ENCODE results near the gene PCDH19. TPM values are rescaled to one million over a fixed set of nuclear protein-coding genes. Genes with fewer than 3 reads are reported as not detected.

Gene PCDH19
- total RNA-seq, 2 experiments from 2014 or later, result not detected

GRCh38 chrX:100353326-100353725 lies 56.7 kb downstream of the PCDH19 start:
- intact Hi-C loops (cut with micrococcal nuclease), result no loop called here
- no peaks in the 10 kb centered on the region for H3K36me3 Mint-ChIP-seq (ENCODE audit: low read depth)
- no peak overlapping the region for H3K4me3 Mint-ChIP-seq
- DNase-seq (no peak), ATAC-seq (no peak)
- no peaks in the 10 kb centered on the region for H3K27me3 Mint-ChIP-seq
- TF ChIP-seq CTCF (IDR thresholded peaks at IDR 0.05), result no peak
- H3K9me3 Mint-ChIP-seq, result no peaks in the 10 kb centered on the region
- CTCF ChIA-PET, result no interaction called here
- no peak overlapping the region for H3K27ac Mint-ChIP-seq
- POLR2A ChIA-PET, result no interaction called here
- H3K4me1 Mint-ChIP-seq (ENCODE audit: low read depth), result no peaks in the 10 kb centered on the region

GRCh38 chrX:100350704-100351489 lies 59.2 kb downstream of the PCDH19 start:
- POLR2A ChIA-PET, result no interaction called here
- Mint-ChIP-seq H3K4me3 (no peak overlapping the region), H3K36me3 (ENCODE audit: low read depth) (no peaks in the 10 kb centered on the region), H3K27me3 (no peaks in the 10 kb centered on the region), H3K4me1 (ENCODE audit: low read depth) (no peaks in the 10 kb centered on the region), H3K9me3 (no peaks in the 10 kb centered on the region), H3K27ac (no peak overlapping the region)
- ATAC-seq (no peak), DNase-seq (no peak)
- TF ChIP-seq CTCF (IDR thresholded peaks at IDR 0.05), result no peak
- intact Hi-C loops (cut with micrococcal nuclease), result no loop called here
- CTCF ChIA-PET, result no interaction called here

DNA sequence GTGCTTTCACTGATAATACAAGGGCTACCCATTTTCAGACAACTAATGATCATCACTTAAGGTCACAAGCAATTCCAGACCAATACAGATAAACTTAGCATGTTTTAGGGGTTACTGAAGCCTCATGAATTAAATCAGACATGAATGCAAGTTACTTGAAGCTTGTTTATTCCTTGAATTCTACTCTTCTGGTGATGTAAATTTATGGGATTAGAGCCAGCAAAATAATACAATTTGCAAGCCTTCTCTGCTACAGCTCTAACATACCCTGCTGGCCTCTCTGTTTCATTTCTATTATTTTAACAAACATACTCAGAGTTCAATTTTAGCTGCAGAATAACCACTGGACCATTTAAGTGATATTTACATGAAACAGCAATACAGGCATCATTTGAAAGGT lies 60.7 kb downstream of the PCDH19 start:
- POLR2A ChIA-PET, result no interaction called here
- Mint-ChIP-seq H3K9me3 (no peaks in the 10 kb centered on the region), H3K4me1 (ENCODE audit: low read depth) (no peaks in the 10 kb centered on the region), H3K36me3 (ENCODE audit: low read depth) (no peaks in the 10 kb centered on the region), H3K27ac (no peak overlapping the region), H3K4me3 (no peak overlapping the region), H3K27me3 (no peaks in the 10 kb centered on the region)
- ATAC-seq, result no peak
- CTCF ChIA-PET, result no interaction called here
- intact Hi-C loops (cut with micrococcal nuclease), result no loop called here
- no peak for DNase-seq
- TF ChIP-seq CTCF (IDR thresholded peaks at IDR 0.05), result no peak

DNA sequence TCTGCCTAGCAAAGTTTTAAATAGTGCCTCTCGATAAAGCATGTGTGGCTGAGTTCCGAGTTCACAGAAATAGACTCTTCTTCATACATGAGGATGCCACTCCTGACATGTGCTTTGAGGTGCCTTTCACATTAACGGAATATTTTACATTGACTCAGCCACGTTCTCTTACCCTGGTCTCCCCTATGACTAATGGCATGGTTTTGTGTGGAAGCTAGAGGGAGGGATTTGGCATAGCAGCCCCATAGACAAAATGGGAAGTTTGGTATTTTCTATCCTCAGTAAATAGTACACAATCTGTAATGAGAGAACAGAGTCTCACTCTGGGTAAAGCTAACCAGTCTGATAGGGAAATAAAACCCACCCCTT lies 68.9 kb downstream of the PCDH19 start:
- Mint-ChIP-seq H3K36me3 (ENCODE audit: low read depth) (no peaks in the 10 kb centered on the region), H3K4me3 (no peak overlapping the region), H3K4me1 (ENCODE audit: low read depth) (no peaks in the 10 kb centered on the region), H3K27me3 (no peaks in the 10 kb centered on the region), H3K27ac (no peak overlapping the region), H3K9me3 (no peaks in the 10 kb centered on the region)
- no peak for TF ChIP-seq CTCF (IDR thresholded peaks at IDR 0.05)
- ATAC-seq (no peak), DNase-seq (no peak)
- ChIA-PET CTCF (no interaction called here), POLR2A (no interaction called here)
- intact Hi-C loops (cut with micrococcal nuclease), result no loop called here

GRCh38 chrX:100340491-100341141 lies 69.5 kb downstream of the PCDH19 start:
- intact Hi-C loops (cut with micrococcal nuclease), result no loop called here
- Mint-ChIP-seq H3K36me3 (ENCODE audit: low read depth) (no peaks in the 10 kb centered on the region), H3K27ac (no peak overlapping the region), H3K4me3 (no peak overlapping the region), H3K9me3 (no peaks in the 10 kb centered on the region), H3K27me3 (no peaks in the 10 kb centered on the region), H3K4me1 (ENCODE audit: low read depth) (no peaks in the 10 kb centered on the region)
- ChIA-PET CTCF (no interaction called here), POLR2A (no interaction called here)
- no peak for ATAC-seq
- DNase-seq, result no peak
- no peak for TF ChIP-seq CTCF (IDR thresholded peaks at IDR 0.05)

All from activated CD8-positive, alpha-beta T cell treated with anti-CD3 and anti-CD28 coated beads for 36 hours (primary cell).